Ishikawa (cell line): ENCODE results near the gene PFKP.

Source experiments
- CEBPB ChIP-seq: IDR thresholded peaks from 2 replicates; pipeline ENCODE4 v1.6.1; 2012
- CREB1 ChIP-seq: IDR thresholded peaks from 2 replicates; pipeline ENCODE4 v1.6.1; 2012; ENCODE audit warnings: low read depth
- EGR1 ChIP-seq: IDR thresholded peaks from 2 replicates; pipeline ENCODE4 v1.6.1; 2012
- EP300 ChIP-seq: IDR thresholded peaks from 2 replicates; pipeline ENCODE4 v1.6.1; 2012; ENCODE audit warnings: borderline replicate concordance
- FOXM1 ChIP-seq: IDR thresholded peaks from 2 replicates; pipeline ENCODE4 v1.6.1; 2012; ENCODE audit warnings: low read depth, borderline replicate concordance
- NFIC ChIP-seq: IDR thresholded peaks from 2 replicates; pipeline ENCODE4 v1.6.1; 2012
- RAD21 ChIP-seq: IDR thresholded peaks from 2 replicates; pipeline ENCODE4 v1.6.1; 2012; ENCODE audit warnings: low read depth
- REST ChIP-seq: IDR thresholded peaks from 2 replicates; pipeline ENCODE4 v1.6.1; 2012; ENCODE audit warnings: low read depth, mild to moderate bottlenecking
- TAF1 ChIP-seq: IDR thresholded peaks from 2 replicates; pipeline ENCODE4 v1.6.1; 2012; ENCODE audit warnings: low read depth, mild to moderate bottlenecking

- TF ChIP-seq NFIC (no peak), RAD21 (no peak), TAF1 (no peak), CEBPB (no peak), EGR1 (no peak), CREB1 (no peak), FOXM1 (no peak), EP300 (no peak), REST (no peak)
Measured at GRCh38 chr10:3173171-3173878, 106.0 kb downstream of the PFKP start.
